Mucosa of descending colon (tissue), 3 donors: ENCODE measurements around the gene IFT81. TPM values are rescaled to one million over a fixed set of nuclear protein-coding genes. Genes with fewer than 3 reads are reported as not detected.
A peak's percentile ranks its signal among the peaks of the same experiment; 100 is the strongest.

ENCODE experiments used
- ATAC-seq: fragments of 200-7000 bp; cut with Tn5 transposase; one replicate; pipeline ENCODE4 v1.9.1; 2020; ENCODE audit warnings: mild to moderate bottlenecking, moderate library complexity
- DNase-seq, 3 donors: peaks; one replicate each; pipeline ENCODE4 v3.0.0-alpha.2; 2020
- H3K36me3 ChIP-seq: fragments of 200-600 bp; one replicate; pipeline ENCODE4 v1.8.0; 2021; ENCODE audit warnings: low read depth, mild to moderate bottlenecking
- H3K4me1 ChIP-seq: fragments of 200-600 bp; one replicate; pipeline ENCODE4 v1.8.0; 2021; ENCODE audit warnings: low read depth, mild to moderate bottlenecking
- H3K4me3 ChIP-seq: fragments of 200-600 bp; one replicate; pipeline ENCODE4 v1.8.0; 2021; ENCODE audit warnings: mild to moderate bottlenecking
- H3K9me3 ChIP-seq: fragments of 200-600 bp; one replicate; pipeline ENCODE4 v1.8.0; 2021; ENCODE audit warnings: mild to moderate bottlenecking
- intact Hi-C, 2 donors: fragments of 100-400 bp; cut with DNase I in 1 of 2; cut with micrococcal nuclease in 1 of 2; formaldehyde crosslinking; loops; one replicate each; pipeline versions ENCODE4 v1.11.0 to v1.11.1; 2022; cut with DNase I, micrococcal nuclease
- total RNA-seq, 3 donors: library from RNA; stranded (reverse); fragmentation: NEBNext Ultra II Directional in 2 of 3; extraction: Animal tissue kit (Norgen Biotek cat#: 25700) in 2 of 3; gene quantifications; one replicate each; pipeline versions ENCODE4 v1.2.1 to v1.2.4, GENCODE V29; 2021 to 2023
- TF ChIP-seq, protein P1 (sequence below): fragments of 200-600 bp; IDR thresholded peaks from one replicate; pipeline ENCODE4 v1.8.0; 2022; ENCODE audit warnings: antibody characterized with exemption, mild to moderate bottlenecking
- donor health status: DM: no; HTN: no; CAD: no; lungs with moderate emphysema.
- donor health status: DM: no; HTN: no; CAD: no.
- donor health status: DM: no; HTN: yes; CAD: no.

The IFT81 gene
- total RNA-seq, 3 donors from 2014 or later = 3.8 to 12.7 (median 6.3) TPM

DNA sequence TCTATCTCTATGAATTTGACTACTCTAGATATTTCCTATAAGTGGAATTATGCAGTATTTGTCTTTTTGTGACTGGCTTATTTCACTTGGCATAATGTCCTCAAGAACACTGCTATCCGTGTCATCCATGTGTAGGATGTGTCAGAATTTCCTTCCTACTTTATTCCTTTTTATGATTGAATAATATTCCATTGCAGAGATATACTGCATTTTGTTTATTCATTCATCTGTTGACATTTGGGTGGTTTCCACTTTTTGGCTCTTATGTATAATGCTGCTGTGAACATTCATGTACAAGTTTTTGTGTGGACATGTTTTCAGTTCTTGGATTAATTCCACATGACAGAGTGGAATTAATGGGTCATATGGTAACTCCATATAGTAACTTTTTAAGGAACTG, 111.2 kb downstream of the IFT81 start:
- ATAC-seq = no peak

DNA sequence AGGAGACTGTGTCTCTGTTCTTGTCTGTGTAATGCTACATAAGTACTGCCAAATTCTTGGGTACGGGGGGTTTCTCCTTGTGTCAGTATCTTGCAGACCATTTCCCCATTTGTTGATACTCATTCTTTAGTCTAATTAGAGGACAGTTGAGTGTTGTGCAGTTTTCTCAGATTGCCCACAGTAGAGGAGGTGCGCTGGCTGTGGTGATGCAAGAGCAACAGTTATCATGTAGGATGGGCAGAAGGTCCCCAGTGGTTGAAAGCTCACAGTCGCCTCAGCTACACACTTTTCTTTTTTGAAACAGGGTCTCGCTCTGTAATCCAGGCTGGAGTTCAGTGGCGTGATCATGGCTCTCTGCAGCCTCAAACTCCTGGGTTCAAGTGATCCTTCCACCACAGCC, 119.1 kb downstream of the IFT81 start:
- no peak overlapping the region for H3K4me3 ChIP-seq
- DNase-seq (no peak), ATAC-seq (no peak)
- peaks cover 20% of the 10 kb centered on the region for H3K4me1 ChIP-seq
- no peaks in the 10 kb centered on the region for H3K9me3 ChIP-seq
- no peaks in the 10 kb centered on the region for H3K36me3 ChIP-seq
- intact Hi-C loops = no loop called here
- TF ChIP-seq, protein P1, sequence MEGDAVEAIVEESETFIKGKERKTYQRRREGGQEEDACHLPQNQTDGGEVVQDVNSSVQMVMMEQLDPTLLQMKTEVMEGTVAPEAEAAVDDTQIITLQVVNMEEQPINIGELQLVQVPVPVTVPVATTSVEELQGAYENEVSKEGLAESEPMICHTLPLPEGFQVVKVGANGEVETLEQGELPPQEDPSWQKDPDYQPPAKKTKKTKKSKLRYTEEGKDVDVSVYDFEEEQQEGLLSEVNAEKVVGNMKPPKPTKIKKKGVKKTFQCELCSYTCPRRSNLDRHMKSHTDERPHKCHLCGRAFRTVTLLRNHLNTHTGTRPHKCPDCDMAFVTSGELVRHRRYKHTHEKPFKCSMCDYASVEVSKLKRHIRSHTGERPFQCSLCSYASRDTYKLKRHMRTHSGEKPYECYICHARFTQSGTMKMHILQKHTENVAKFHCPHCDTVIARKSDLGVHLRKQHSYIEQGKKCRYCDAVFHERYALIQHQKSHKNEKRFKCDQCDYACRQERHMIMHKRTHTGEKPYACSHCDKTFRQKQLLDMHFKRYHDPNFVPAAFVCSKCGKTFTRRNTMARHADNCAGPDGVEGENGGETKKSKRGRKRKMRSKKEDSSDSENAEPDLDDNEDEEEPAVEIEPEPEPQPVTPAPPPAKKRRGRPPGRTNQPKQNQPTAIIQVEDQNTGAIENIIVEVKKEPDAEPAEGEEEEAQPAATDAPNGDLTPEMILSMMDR = no peak

More for the DNA sequence above, 111.2 kb downstream of the IFT81 start:
- DNase-seq = no peak
- TF ChIP-seq, protein P1 = no peak
- no peak overlapping the region for H3K4me3 ChIP-seq
- H3K9me3 ChIP-seq = no peaks in the 10 kb centered on the region
- no peaks in the 10 kb centered on the region for H3K36me3 ChIP-seq
- intact Hi-C loops = no loop called here
- H3K4me1 ChIP-seq = peaks cover 9% of the 10 kb centered on the region

DNA sequence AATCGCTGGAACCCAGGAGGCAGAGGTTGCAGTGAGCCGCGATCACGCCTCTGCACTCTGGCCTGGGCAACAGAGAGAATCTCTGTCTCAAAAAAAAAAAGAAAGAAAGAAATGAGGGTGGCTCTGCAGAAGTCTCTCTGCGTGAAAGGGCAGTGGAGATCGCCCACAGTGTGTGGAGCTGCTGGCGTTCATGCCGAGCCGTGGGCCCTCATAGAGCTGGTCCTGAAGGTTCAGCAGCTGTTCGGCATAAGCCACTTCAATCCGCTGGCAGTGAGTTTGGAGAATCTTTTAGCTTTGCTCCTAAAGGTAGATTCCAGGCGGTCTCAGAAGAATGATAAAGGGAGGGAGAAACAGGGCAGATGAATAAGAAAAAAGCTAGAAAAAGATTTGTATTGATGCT, 120.2 kb downstream of the IFT81 start:
- TF ChIP-seq, protein P1 = no peak
- intact Hi-C loops = no loop called here
- peaks cover 32% of the 10 kb centered on the region for H3K4me1 ChIP-seq
- H3K36me3 ChIP-seq = no peaks in the 10 kb centered on the region
- ATAC-seq (no peak), DNase-seq (no peak)
- H3K4me3 ChIP-seq = no peak overlapping the region
- H3K9me3 ChIP-seq = no peaks in the 10 kb centered on the region

DNA sequence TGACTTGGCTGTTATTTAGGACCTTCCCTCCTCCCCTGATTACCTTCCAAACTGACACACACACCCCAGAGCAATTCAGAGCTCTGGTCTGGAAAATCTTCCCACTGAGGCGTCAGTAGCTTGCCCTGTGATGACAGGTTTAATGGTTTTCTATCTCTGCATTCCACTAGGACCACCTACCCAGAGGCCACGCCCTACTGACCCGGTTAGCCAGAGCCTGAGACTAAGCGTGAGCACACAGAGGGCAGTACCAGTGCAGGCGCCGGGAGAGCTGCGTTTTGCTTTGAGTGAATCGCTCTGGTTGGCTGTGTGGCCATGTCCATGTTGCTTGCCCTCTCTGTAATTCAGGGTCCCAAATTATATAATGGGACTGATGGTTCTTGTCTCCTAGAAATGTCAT, 120.7 kb downstream of the IFT81 start:
- DNase-seq = no peak
- Histone ChIP-seq H3K36me3 (no peaks in the 10 kb centered on the region), H3K4me3 (no peak overlapping the region), H3K4me1 (peaks cover 36% of the 10 kb centered on the region), H3K9me3 (no peaks in the 10 kb centered on the region)
- ATAC-seq = no peak
- TF ChIP-seq, protein P1 = no peak
- intact Hi-C loops = loop anchor here in 1 of 2 donors (5.0 kb wide), 1 partner anchor 37 kb away; the partner anchor contains the start of gene ATP2A2

DNA sequence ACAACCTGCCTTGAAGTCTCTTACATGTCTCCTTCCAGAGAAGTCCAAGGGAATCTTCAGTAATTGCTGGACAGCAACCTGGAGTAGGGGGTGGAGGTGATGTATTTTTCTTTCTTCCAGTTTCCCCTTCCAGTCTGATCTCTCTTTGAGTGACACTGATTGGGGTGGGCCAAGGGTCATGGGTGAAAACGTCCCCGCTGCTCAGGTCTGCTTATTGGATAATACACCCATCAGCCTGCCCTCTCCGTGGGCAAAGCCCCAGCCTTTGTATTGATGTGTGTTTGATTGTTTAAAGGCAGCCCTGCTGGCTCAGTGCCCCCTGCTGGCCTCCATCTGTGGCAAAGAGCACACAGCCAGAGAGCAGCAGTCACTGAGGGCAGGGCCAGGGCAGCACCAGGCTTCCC, 121.2 kb downstream of the IFT81 start:
- Histone ChIP-seq H3K4me3 (no peak overlapping the region), H3K4me1 (peaks cover 41% of the 10 kb centered on the region), H3K36me3 (no peaks in the 10 kb centered on the region), H3K9me3 (no peaks in the 10 kb centered on the region)
- DNase-seq (peak; percentile 78 to 86 (median 85)), ATAC-seq (peak; percentile 44)
- intact Hi-C loops = loop anchor here in 1 of 2 donors (5.0 kb wide), 1 partner anchor 37 kb away; the partner anchor contains the start of gene ATP2A2
- TF ChIP-seq, protein P1 = peak; percentile 57
